HG03571 (cell line): ENCODE results near the gene NR2F1-AS1.

Experiments
- ATAC-seq: cut with Tn5 transposase; IDR thresholded peaks from one replicate; pipeline ENCODE4 v1.9.1; 2021; ENCODE audit not compliant: unreplicated experiment

NR2F1-AS1 gene

GRCh38 chr5:93438124-93438523 is 142.9 kb downstream of the NR2F1-AS1 start:
- ATAC-seq: no peak

- no peak for ATAC-seq
Measured at GRCh38 chr5:93436083-93436482, 144.9 kb downstream of the NR2F1-AS1 start.

- no peak for ATAC-seq
Measured at GRCh38 chr5:93433422-93433821, 147.6 kb downstream of the NR2F1-AS1 start.

GRCh38 chr5:93431250-93431649 is 149.8 kb downstream of the NR2F1-AS1 start:
- no peak for ATAC-seq

DNA sequence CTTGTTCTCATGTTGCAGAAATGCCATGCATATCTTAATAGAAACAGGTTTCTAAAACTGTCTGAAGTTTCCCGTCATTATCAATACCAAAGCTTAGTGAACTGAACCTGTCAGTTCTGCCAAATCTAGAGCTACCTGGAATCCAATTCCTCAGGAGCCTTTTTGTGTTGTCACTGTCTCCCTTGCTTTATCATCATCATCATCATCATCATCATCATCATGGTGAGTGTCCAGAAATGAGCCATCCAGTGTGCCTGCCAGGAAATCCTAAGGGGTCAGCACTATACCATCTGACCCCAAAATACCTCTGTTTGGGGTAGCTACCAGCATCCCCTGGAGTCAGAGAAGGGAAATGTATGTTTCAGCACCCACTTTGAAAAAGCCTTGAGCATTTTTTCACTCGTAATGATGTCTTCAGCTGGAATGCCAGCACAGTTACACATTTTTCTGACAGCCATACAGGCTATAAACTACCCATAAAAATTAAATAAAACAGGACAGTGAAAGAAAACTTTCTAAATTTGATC is 150.3 kb downstream of the NR2F1-AS1 start:
- ATAC-seq: no peak

- ATAC-seq: no peak
Measured at GRCh38 chr5:93430118-93430517, 150.9 kb downstream of the NR2F1-AS1 start.

GRCh38 chr5:93428868-93429267 is 152.2 kb downstream of the NR2F1-AS1 start:
- ATAC-seq: no peak

DNA sequence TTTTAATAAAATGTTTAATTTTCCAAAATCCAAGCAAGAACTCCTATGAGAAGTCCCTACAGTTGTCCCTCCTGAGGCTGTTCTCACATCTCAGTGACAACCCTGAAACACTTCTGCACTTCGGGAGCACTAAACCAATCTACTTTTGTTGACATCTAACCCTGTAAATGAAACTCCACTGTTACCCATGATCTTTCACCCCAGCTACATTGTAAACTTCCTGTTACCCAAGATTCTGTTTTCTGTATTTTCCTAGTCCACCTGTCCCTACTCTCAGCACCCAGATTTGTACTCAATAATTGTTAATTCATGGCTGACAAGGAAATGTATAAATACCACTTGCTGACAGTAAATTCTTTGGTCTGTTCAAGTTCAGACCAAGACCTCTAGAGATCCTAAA is 153.7 kb downstream of the NR2F1-AS1 start:
- ATAC-seq: no peak

DNA sequence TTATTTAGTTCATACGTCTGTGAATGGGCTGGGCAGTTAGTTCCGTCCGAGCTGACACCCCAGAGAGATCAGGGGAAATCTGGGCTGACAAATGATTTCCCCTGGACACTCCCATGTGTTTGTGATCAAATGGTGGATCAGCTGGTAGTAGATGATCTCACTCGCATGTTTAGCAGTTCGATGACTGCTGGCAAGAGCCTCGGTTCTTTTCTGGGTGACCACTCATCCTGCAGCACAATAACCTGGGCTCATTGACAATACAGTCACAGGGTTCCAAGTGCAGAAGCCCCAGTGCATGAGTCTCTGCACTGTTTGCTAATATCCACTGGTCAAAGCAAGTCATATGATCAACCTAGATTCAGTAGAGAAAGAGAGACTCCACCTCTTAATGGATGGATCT is 155.9 kb downstream of the NR2F1-AS1 start:
- ATAC-seq: no peak

DNA sequence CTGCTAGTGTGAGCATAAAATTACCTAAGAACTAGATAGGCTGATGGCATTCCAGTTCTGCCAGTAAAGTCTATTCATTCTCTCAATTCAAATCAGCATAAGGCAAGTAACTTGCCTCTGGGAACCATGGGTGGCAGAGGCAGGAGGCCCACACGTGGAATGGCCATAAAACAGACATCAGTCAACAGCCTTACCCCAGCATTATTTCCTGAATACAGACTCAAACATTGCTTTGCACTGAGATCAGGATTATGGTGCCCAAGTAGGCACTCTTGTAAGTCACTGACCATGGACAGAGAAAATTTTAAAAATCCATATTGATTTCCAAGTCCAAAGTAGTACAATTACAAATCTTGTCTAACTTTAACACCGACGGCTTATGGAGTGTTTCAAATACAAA is 157.7 kb downstream of the NR2F1-AS1 start:
- ATAC-seq: no peak

- no peak for ATAC-seq
Measured at GRCh38 chr5:93422652-93423280, 158.3 kb downstream of the NR2F1-AS1 start.

- ATAC-seq: no peak
Measured at GRCh38 chr5:93421987-93422401, 159.0 kb downstream of the NR2F1-AS1 start.

DNA sequence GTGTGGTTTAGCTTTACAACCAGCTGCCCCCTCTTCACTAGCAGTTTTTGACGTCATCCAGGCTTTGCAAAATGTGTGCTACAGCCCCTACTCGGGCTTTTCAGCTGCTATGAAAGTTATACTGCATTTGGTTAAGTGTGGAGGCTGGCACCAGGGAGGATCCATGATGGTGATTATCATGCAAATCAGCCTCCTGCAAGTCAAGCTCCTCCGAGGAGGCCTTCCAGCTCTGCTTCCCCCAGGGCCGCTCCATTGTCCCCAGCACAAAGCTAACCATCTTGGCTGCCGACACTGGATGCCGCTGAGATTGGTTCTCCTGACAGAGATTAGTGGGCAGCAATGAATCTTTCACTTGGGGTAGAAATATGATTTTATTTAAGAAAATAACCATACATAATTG is 159.6 kb downstream of the NR2F1-AS1 start:
- no peak for ATAC-seq

DNA sequence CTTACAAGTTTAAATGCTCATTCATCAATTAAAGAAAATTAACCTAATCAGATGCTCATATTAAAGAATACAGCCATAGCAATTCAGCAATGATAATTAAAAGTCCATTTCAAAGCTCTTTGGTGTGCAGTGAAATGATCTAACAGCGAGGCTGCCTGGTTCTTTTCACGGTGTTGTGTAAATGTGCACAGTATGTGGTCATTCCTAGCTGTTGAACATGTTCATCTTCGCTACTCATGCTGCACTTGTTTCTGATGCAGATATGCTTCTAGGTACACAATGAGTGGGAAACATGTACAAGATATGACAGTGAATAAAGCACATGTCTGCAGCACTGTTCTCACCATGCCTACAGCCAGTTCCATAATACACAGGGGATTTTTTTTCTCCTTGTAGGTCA is 163.5 kb downstream of the NR2F1-AS1 start:
- ATAC-seq: no peak

GRCh38 chr5:93415819-93416218 is 165.2 kb downstream of the NR2F1-AS1 start:
- ATAC-seq: no peak

DNA sequence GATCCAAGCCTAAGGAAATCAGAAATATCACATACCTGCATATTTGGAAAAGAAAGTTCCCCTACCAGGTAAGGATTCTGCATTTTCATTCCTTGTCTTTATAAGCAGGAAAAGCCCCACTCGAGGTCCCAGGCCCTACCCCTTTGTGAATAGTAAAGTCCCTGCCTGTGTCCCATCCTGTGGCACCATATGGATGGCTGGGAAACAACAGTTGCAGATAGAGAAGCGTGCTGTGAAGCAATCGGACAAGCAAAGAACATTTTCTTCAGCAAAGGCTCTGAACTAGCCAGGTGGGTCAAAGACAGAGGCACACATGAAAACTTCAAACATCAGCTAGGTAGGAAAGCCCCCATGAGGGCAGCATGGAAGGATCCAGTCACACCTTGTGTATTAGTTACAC is 169.3 kb downstream of the NR2F1-AS1 start:
- ATAC-seq: no peak

DNA sequence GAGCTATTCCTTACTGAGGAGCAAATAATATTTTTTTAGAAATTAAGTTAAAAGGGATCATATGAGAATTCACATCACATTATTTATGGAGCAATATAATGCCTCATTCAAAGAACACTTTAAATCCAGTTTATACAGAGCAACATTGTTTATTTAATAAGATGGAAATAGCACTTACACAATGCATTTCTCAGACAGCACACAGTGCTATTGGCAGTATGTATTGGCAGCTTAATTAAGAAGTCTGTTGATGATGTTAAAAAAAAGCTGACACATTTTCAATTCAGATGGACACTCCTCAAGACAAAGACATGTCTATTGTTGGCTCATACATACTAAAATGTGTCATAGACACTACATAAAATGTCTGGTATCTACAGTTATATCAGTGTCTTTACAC is 171.3 kb downstream of the NR2F1-AS1 start:
- ATAC-seq: no peak

- no peak for ATAC-seq
Measured at GRCh38 chr5:93407454-93407853, 173.6 kb downstream of the NR2F1-AS1 start.

DNA sequence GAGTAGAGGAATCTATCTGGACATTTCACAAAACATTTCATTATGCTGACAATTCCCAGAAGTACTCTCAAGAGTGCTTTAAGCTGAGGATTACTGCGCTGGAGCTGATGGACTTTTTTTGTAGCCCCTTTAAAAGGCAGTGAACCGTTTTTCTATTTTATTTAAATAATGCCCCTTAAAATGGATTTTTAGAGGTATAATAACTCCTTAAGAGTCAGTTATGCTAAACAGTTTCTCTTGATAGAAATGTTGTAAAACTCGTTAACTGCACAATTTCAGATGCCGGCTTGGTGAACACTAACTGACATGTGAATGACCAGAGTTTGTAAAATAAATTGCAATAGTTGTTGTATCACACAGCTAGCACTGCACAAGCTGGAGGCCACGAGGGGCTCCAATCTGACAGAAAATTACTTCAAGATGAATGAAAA is 174.0 kb downstream of the NR2F1-AS1 start:
- ATAC-seq: no peak

GRCh38 chr5:93404246-93404645 is 176.8 kb downstream of the NR2F1-AS1 start:
- ATAC-seq: no peak

DNA sequence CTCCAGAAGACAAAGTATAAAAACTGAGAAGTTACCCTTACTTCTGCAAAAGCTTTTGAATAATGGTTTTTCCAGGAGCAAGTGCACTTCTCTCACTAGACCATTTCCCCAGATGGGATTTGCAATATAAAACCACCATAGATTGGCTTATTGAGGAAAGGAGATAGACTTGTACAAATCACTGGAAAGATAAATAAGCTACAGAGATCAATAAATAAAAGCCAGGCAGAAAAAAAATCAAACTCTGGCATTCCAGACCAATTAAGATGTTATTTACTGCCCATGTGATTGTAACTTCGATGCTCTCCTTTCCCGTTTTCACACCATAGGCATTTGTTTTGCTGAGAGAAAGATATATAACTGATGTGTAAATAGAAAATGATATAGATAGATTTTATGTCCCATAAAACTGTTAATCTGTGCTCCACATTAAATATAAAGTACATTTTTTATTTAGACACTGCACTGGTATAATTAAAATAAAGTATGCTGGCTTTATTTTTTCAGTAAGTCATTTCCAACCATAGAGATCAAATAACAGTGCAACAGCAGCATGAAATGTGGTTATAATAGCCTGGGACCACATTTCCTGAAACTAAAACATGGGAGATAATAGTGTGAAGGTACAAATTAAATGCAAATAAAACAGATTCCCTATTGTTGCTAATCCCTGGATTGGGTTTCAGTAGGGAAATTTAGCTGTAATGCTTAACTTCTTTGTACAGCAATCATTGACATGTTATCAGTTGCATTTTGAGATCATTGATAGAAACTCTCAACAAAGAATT is 177.7 kb downstream of the NR2F1-AS1 start:
- ATAC-seq: no peak

DNA sequence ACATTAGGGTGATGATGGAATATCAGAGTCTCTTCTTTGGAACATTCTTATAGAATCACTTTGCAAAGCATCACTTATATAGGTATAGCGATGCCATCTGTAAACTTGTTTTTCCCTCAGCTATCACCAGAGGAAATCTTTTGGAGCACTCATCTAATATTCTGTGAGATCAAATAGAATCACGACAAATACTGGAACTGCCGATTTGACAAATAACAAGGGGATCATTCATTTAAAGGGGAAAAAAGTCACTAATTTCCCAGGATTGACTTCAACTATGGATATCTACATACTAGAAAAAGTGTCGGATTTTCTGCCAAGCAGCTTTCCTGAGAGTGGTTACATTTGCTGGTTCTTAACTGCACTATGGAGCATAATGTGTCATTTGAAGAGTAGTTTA is 178.6 kb downstream of the NR2F1-AS1 start:
- ATAC-seq: no peak
